H1 (cell line): ENCODE data around the gene TRIM27. TPM values are rescaled to one million over a fixed set of nuclear protein-coding genes. Genes with fewer than 3 reads are reported as not detected.

Source experiments
- BCL11A ChIP-seq, 2 experiments: IDR thresholded peaks; one replicate each; pipeline ENCODE4 v1.6.1; 2011; ENCODE audit warnings: low read depth in 2 of 2, low read length in 2 of 2, mild to moderate bottlenecking in 2 of 2
- CBX5 ChIP-seq: fragments of 300-800, 300-1000 bp; sonication (generic); IDR thresholded peaks from 2 replicates; pipeline ENCODE4 v1.7.1; 2016; ENCODE audit warnings: antibody characterized with exemption, low read length, low read depth
- CHD1 ChIP-seq: IDR thresholded peaks from 2 replicates; pipeline ENCODE4 v1.6.1; 2012; ENCODE audit warnings: low read depth, low read length, improper control_type of control experiment
- CHD2 ChIP-seq: IDR thresholded peaks from 2 replicates; pipeline ENCODE4 v1.6.1; 2012; ENCODE audit warnings: low read length, improper control_type of control experiment
- CREB1 ChIP-seq: IDR thresholded peaks from 2 replicates; pipeline ENCODE4 v1.6.1; 2012; ENCODE audit warnings: inconsistent platforms
- E2F6 ChIP-seq: IDR thresholded peaks from 2 replicates; pipeline ENCODE4 v1.6.1; 2012; ENCODE audit warnings: inconsistent platforms
- EP300 ChIP-seq, 2 experiments: IDR thresholded peaks; 1 replicate in 1 of 2; 2 replicates in 1 of 2; pipeline ENCODE4 v1.6.1; 2011 to 2012; ENCODE audit warnings: low read depth in 2 of 2, low read length in 2 of 2, mild to moderate bottlenecking in 2 of 2, borderline replicate concordance in 1 of 2, inconsistent platforms in 1 of 2, moderate library complexity in 1 of 2
- GABPA ChIP-seq: IDR thresholded peaks from 2 replicates; pipeline ENCODE4 v1.6.1; 2011; ENCODE audit warnings: mild to moderate bottlenecking, low read length, moderate library complexity, borderline replicate concordance; ENCODE audit not compliant: insufficient read depth
- GTF2F1 ChIP-seq: IDR thresholded peaks from 2 replicates; pipeline ENCODE4 v1.6.1; 2012; ENCODE audit warnings: low read depth, low read length, improper control_type of control experiment, borderline replicate concordance
- HDAC6 ChIP-seq: IDR thresholded peaks from one replicate; pipeline ENCODE4 v1.7.1; 2012; ENCODE audit warnings: low read depth, mild to moderate bottlenecking, inconsistent platforms, low read length, moderate library complexity
- KDM1A ChIP-seq: fragments of 200-600, 300-600 bp; sonication (generic); IDR thresholded peaks from 2 replicates; pipeline ENCODE4 v1.7.1; 2016; ENCODE audit warnings: mild to moderate bottlenecking, low read length, borderline replicate concordance
- KDM4A ChIP-seq: IDR thresholded peaks from one replicate; pipeline ENCODE4 v1.7.1; 2012; ENCODE audit warnings: low read depth, mild to moderate bottlenecking, moderate library complexity, low read length, inconsistent platforms; ENCODE audit not compliant: severe bottlenecking
- NRF1 ChIP-seq: IDR thresholded peaks from 2 replicates; pipeline ENCODE4 v1.6.1; 2011; ENCODE audit warnings: mild to moderate bottlenecking, low read depth, low read length, improper control_type of control experiment
- POLR2AphosphoS5 ChIP-seq: IDR thresholded peaks from 2 replicates; pipeline ENCODE4 v1.6.1; 2011; ENCODE audit warnings: low read depth, low read length
- SIRT6 ChIP-seq: IDR thresholded peaks from one replicate; pipeline ENCODE4 v1.7.1; 2012; ENCODE audit warnings: low read length, inconsistent platforms
- SP2 ChIP-seq: IDR thresholded peaks from 2 replicates; pipeline ENCODE4 v1.6.1; 2012; ENCODE audit warnings: mild to moderate bottlenecking, low read length, inconsistent platforms
- SP4 ChIP-seq: IDR thresholded peaks from 2 replicates; pipeline ENCODE4 v1.6.1; 2012; ENCODE audit warnings: low read length, inconsistent platforms
- SRF ChIP-seq: IDR thresholded peaks from 2 replicates; pipeline ENCODE4 v1.6.1; 2011; ENCODE audit warnings: mild to moderate bottlenecking, low read depth, low read length, moderate library complexity
- TAF7 ChIP-seq: optimal IDR thresholded peaks from 2 replicates; pipeline ENCODE3; 2011; ENCODE audit warnings: low read depth, mild to moderate bottlenecking, inconsistent platforms, low read length, moderate library complexity, borderline replicate concordance
- USF2 ChIP-seq: IDR thresholded peaks from 2 replicates; pipeline ENCODE4 v1.6.1; 2011; ENCODE audit warnings: low read length, improper control_type of control experiment
- ZNF274 ChIP-seq: IDR thresholded peaks from 2 replicates; pipeline ENCODE4 v1.7.0; 2012; ENCODE audit warnings: low read length, borderline replicate concordance; ENCODE audit errors: extremely low read depth
- polyA plus RNA-seq, 7 experiments: library from polyadenylated mRNA; depleted of rRNA in 3 of 7; stranded (reverse) in 5 of 7; unstranded in 2 of 7; fragments of >200 nt in 5 of 7; fragments of 200-250 nt in 2 of 7; gene quantifications; 1 replicate in 5 of 7; 2 replicates in 1 of 7; 4 replicates in 1 of 7; pipeline versions ENCODE4 v1.2.1 to v1.2.3, GENCODE V29; 2011 to 2013; ENCODE audit warnings: missing spikeins in 2 of 7, mixed read lengths in 2 of 7
- total RNA-seq: library from RNA; stranded (reverse); fragmentation: NEBNext Ultra II Directional; extraction: Animal tissue kit (Norgen Biotek cat#: 25700); gene quantifications from 2 replicates; pipeline ENCODE4 v1.2.1, GENCODE V29; 2021
- TF ChIP-seq, protein P1 (sequence below): IDR thresholded peaks from 2 replicates; pipeline ENCODE4 v1.6.1; 2012; ENCODE audit warnings: low read length, inconsistent platforms

The TRIM27 gene
- total and polyA plus RNA-seq, 2 of the 8 experiments (the other 6 are each of a cell fraction or from before 2014, with no cell fraction given): 76.4 to 85.9 TPM

GRCh38 chr6:28895131-28895812 is 28.5 kb downstream of the TRIM27 start (continued):
- no peak for TF ChIP-seq ZNF274
- no peak for TF ChIP-seq KDM1A
- TF ChIP-seq, protein P1, sequence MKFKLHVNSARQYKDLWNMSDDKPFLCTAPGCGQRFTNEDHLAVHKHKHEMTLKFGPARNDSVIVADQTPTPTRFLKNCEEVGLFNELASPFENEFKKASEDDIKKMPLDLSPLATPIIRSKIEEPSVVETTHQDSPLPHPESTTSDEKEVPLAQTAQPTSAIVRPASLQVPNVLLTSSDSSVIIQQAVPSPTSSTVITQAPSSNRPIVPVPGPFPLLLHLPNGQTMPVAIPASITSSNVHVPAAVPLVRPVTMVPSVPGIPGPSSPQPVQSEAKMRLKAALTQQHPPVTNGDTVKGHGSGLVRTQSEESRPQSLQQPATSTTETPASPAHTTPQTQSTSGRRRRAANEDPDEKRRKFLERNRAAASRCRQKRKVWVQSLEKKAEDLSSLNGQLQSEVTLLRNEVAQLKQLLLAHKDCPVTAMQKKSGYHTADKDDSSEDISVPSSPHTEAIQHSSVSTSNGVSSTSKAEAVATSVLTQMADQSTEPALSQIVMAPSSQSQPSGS: no peak
- TF ChIP-seq CREB1: peak; percentile 17; the same call in 1 of the 2 replicates
- TF ChIP-seq SRF: no peak
- no peak for TF ChIP-seq CHD1
- TF ChIP-seq BCL11A (IDR thresholded peaks at IDR 0.05; ENCODE audit: low read depth in 2 of 2, low read length in 2 of 2): no peak
- TF ChIP-seq CBX5: no peak
- TF ChIP-seq EP300 (IDR thresholded peaks at IDR 0.05; ENCODE audit: borderline replicate concordance in 1 of 2, low read depth in 2 of 2, low read length in 2 of 2): no peak
- peak; percentile 25 for TF ChIP-seq TAF7
- TF ChIP-seq GABPA: no peak
- no peak for TF ChIP-seq NRF1
- TF ChIP-seq USF2: no peak
- peak; percentile 98 for TF ChIP-seq CHD2
- no peak for TF ChIP-seq HDAC6
- TF ChIP-seq GTF2F1: no peak
- no peak for TF ChIP-seq SP2
- TF ChIP-seq E2F6: peak; percentile 86
- TF ChIP-seq SIRT6: no peak
- peak; percentile 87; the same call in 1 of the 2 replicates for TF ChIP-seq POLR2AphosphoS5
- no peak; the same call in 1 of the 2 replicates for TF ChIP-seq SP4
- peak; percentile 42 for TF ChIP-seq KDM4A
